Upper lobe of left lung (tissue), 6 donors: Measurements from ENCODE around the gene PCDHGA11. TPM values are rescaled to one million over a fixed set of nuclear protein-coding genes. Genes with fewer than 3 reads are reported as not detected.
"Not testable (repeated sequence)": the region's sequence is repeated elsewhere in the genome, so short reads cannot be mapped to it uniquely, and the experiment has no call there.

Experiments used
- ATAC-seq, 2 donors: fragments of 200-7000 bp; cut with Tn5 transposase; one replicate each; pipeline ENCODE4 v1.9.1; 2022; ENCODE audit warnings: mild to moderate bottlenecking in 2 of 2, moderate library complexity in 2 of 2; ENCODE audit not compliant: low FRiP score in 2 of 2
- DNase-seq, 2 donors: peaks; one replicate each; pipeline ENCODE4 v3.0.0-alpha.2; 2019 to 2020
- H3K27ac ChIP-seq, 4 donors: fragments of 200-600 bp; sonication (generic); one replicate each; pipeline ENCODE4 v1.5.1; 2016 to 2019
- H3K27me3 ChIP-seq, 4 donors: fragments of 200-600 bp; sonication (generic); one replicate each; pipeline ENCODE4 v1.5.1; 2017 to 2019
- H3K36me3 ChIP-seq, 4 donors: fragments of 200-600 bp; sonication (generic); one replicate each; pipeline ENCODE4 v1.5.1; 2016 to 2019
- H3K4me1 ChIP-seq, 4 donors: fragments of 200-600 bp; sonication (generic); one replicate each; pipeline ENCODE4 v1.5.1; 2018 to 2019
- H3K4me3 ChIP-seq, 4 donors: fragments of 200-600 bp; sonication (generic); one replicate each; pipeline ENCODE4 v1.5.1; 2017 to 2019; ENCODE audit warnings: mild to moderate bottlenecking in 2 of 4, moderate library complexity in 1 of 4
- H3K9me3 ChIP-seq, 4 donors: fragments of 200-600 bp; sonication (generic); one replicate each; pipeline ENCODE4 v1.5.1; 2018 to 2019
- EP300 ChIP-seq, 4 donors: sonication (generic); formaldehyde crosslinking; IDR thresholded peaks; one replicate each; pipeline ENCODE4 v1.5.1; 2017; ENCODE audit warnings: antibody characterized with exemption in 4 of 4, control low read depth in 2 of 4
- POLR2A ChIP-seq, 4 donors: fragments of 450-650 bp; IDR thresholded peaks; one replicate each; pipeline ENCODE4 v1.5.1; 2016 to 2017; ENCODE audit warnings: antibody characterized with exemption in 4 of 4, mild to moderate bottlenecking in 2 of 4
- POLR2AphosphoS5 ChIP-seq, 2 donors: sonication (generic); formaldehyde crosslinking; IDR thresholded peaks; one replicate each; pipeline ENCODE4 v1.5.1; 2017; ENCODE audit warnings: antibody characterized with exemption in 2 of 2
- WGBS, 2 donors: methylation state at CpG; one replicate each; pipeline ENCODE4 v1.1.5; 2017 to 2018; 5-methylcytosine and 5-hydroxymethylcytosine counted together
- total RNA-seq, 6 donors: library from RNA; depleted of rRNA in 4 of 6; stranded (reverse); fragments of >200 nt in 4 of 6; gene quantifications; one replicate each; pipeline versions ENCODE4 v1.1.0 to v1.2.1, GENCODE V29; 2016 to 2021
- TF ChIP-seq, protein P1 (sequence below), 6 experiments: fragments of 450-650 bp in 4 of 6; fragments of 200-600 bp in 2 of 6; sonication (generic) in 2 of 6; IDR thresholded peaks; one replicate each; pipeline ENCODE4 v1.5.1; 2016 to 2019; ENCODE audit warnings: antibody characterized with exemption in 6 of 6
- donor health status: DM: no; HTN: no; CAD: no; lungs with moderate emphysema.
- donor health status: DM: no; HTN: yes; CAD: no; lungs with severe emphysema.

PCDHGA11 gene
- total RNA-seq, result 10 to 100 TPM in 1 of 6 donors, 1 to 10 TPM in 5; 2.0 to 16.8 (median 2.3) TPM

- ATAC-seq (peak in 1 of 2 donors; percentile 64), DNase-seq (peak; percentile 59 to 77)
- Histone ChIP-seq H3K9me3 (peaks cover 67 to 94% (median 81%) of the 10 kb centered on the region in 4 donors), H3K27me3 (no peaks in the 10 kb centered on the region), H3K27ac (no peak within 1 kb of the TSS), H3K36me3 (no peaks in the 10 kb centered on the region), H3K4me1 (peaks cover 0 to 13% (median 1%) of the 10 kb centered on the region in 4 donors), H3K4me3 (peak within 1 kb of the TSS in 3 of 4 donors; percentile 22 to 46 (median 31))
- TF ChIP-seq, protein P1, sequence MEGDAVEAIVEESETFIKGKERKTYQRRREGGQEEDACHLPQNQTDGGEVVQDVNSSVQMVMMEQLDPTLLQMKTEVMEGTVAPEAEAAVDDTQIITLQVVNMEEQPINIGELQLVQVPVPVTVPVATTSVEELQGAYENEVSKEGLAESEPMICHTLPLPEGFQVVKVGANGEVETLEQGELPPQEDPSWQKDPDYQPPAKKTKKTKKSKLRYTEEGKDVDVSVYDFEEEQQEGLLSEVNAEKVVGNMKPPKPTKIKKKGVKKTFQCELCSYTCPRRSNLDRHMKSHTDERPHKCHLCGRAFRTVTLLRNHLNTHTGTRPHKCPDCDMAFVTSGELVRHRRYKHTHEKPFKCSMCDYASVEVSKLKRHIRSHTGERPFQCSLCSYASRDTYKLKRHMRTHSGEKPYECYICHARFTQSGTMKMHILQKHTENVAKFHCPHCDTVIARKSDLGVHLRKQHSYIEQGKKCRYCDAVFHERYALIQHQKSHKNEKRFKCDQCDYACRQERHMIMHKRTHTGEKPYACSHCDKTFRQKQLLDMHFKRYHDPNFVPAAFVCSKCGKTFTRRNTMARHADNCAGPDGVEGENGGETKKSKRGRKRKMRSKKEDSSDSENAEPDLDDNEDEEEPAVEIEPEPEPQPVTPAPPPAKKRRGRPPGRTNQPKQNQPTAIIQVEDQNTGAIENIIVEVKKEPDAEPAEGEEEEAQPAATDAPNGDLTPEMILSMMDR (IDR thresholded peaks at IDR 0.05), result peak in 4 of 6 experiments; percentile 20 to 43 (median 37)
- TF ChIP-seq EP300 (IDR thresholded peaks at IDR 0.05), result no peak
- TF ChIP-seq POLR2AphosphoS5 (IDR thresholded peaks at IDR 0.05), result no peak
- TF ChIP-seq POLR2A (IDR thresholded peaks at IDR 0.05), result no peak
- WGBS, 2 donors, result 10 to 13% methylated on average over 21 to 42 of the region's 42 CpGs
Observed at GRCh38 chr5:141420855-141421488, at the start of gene PCDHGA11. PCDHGA11 (plus strand) TSS chr5:141421051; CDS start chr5:141421228, 177 bp downstream.

DNA sequence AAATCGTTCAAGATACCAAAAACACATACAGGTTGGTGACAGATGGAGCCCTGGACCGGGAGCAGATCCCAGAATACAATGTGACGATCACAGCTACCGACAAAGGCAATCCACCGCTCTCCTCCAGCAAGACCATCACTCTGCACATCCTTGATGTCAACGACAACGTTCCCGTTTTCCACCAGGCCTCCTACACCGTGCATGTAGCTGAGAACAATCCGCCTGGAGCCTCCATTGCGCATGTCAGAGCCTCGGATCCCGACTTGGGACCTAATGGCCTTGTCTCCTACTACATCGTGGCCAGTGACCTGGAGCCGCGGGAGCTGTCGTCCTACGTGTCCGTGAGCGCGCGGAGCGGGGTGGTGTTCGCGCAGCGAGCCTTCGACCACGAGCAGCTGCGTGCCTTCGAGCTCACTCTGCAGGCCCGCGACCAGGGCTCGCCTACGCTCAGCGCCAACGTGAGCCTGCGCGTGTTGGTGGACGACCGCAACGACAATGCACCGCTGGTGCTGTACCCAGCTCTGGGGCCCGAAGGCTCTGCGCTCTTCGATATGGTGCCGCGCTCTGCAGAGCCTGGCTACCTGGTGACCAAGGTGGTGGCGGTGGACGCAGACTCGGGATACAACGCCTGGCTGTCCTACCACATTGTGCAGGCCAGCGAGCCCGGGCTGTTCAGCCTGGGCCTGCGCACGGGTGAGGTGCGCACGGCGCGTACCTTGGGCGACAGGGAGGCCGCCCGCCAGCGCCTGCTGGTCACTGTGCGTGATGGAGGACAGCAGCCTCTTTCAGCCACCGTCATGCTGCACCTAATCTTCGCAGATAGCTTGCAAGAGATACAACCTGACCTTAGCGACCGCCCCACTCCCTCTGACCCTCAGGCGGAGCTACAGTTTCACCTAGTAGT, 49.0 kb upstream of the PCDHGA11 start:
- no peaks in the 10 kb centered on the region for H3K4me1 ChIP-seq
- DNase-seq, result peak in 1 of 2 donors; percentile 73
- WGBS, 2 donors, result 33 to 36% methylated on average over 32 to 50 of the region's 69 CpGs
- H3K36me3 ChIP-seq, result no peaks in the 10 kb centered on the region
- peaks cover 0 to 3% (median 0%) of the 10 kb centered on the region in 4 donors for H3K27me3 ChIP-seq
- peaks cover 55 to 89% (median 79%) of the 10 kb centered on the region in 4 donors for H3K9me3 ChIP-seq
- ATAC-seq, result no peak
- TF ChIP-seq EP300 (IDR thresholded peaks at IDR 0.05), result no peak
- TF ChIP-seq, protein P1 (IDR thresholded peaks at IDR 0.05), result no peak
- no peak for TF ChIP-seq POLR2AphosphoS5 (IDR thresholded peaks at IDR 0.05)
- no peak for TF ChIP-seq POLR2A (IDR thresholded peaks at IDR 0.05)
- H3K4me3 ChIP-seq, result no peak overlapping the region
- H3K27ac ChIP-seq, result no peak overlapping the region

- peak within 1 kb of the TSS in 3 of 4 donors; percentile 7 to 33 (median 7) for H3K4me3 ChIP-seq
- no peaks in the 10 kb centered on the region for H3K4me1 ChIP-seq
- H3K36me3 ChIP-seq, result no peaks in the 10 kb centered on the region
- H3K27me3 ChIP-seq, result no peaks in the 10 kb centered on the region
- peak in 1 of 2 donors; percentile 59 for DNase-seq
- peaks cover 68 to 89% (median 83%) of the 10 kb centered on the region in 4 donors for H3K9me3 ChIP-seq
- WGBS, 2 donors, result 13 to 21% methylated on average over 22 to 27 of the region's 27 CpGs
- ATAC-seq, result no peak
- TF ChIP-seq, protein P1 (IDR thresholded peaks at IDR 0.05), result peak in 2 of 6 experiments; percentile 10 to 25
- no peak for TF ChIP-seq EP300 (IDR thresholded peaks at IDR 0.05)
- H3K27ac ChIP-seq, result no peak within 1 kb of the TSS
Observed at GRCh38 chr5:141373673-141374317, 47.1 kb upstream of the PCDHGA11 start, which contains the start of gene PCDHGA6. PCDHGA6 (plus strand) TSS chr5:141373891; CDS start chr5:141374084, 193 bp downstream.

- ATAC-seq, result no peak
- Histone ChIP-seq H3K4me3 (no peak overlapping the region), H3K27me3 (no peaks in the 10 kb centered on the region), H3K27ac (no peak overlapping the region), H3K9me3 (peaks cover 68 to 83% (median 82%) of the 10 kb centered on the region in 4 donors), H3K4me1 (no peaks in the 10 kb centered on the region), H3K36me3 (no peaks in the 10 kb centered on the region)
- TF ChIP-seq EP300 (IDR thresholded peaks at IDR 0.05), result no peak
- no peak for TF ChIP-seq POLR2AphosphoS5 (IDR thresholded peaks at IDR 0.05)
- no peak for TF ChIP-seq POLR2A (IDR thresholded peaks at IDR 0.05)
- TF ChIP-seq, protein P1 (IDR thresholded peaks at IDR 0.05), result no peak
- peak in 1 of 2 donors; percentile 32 for DNase-seq
- WGBS, 2 donors, result 57 to 65% methylated on average over 6 to 14 of the region's 14 CpGs
Observed at GRCh38 chr5:141374627-141375026, 46.2 kb upstream of the PCDHGA11 start.

DNA sequence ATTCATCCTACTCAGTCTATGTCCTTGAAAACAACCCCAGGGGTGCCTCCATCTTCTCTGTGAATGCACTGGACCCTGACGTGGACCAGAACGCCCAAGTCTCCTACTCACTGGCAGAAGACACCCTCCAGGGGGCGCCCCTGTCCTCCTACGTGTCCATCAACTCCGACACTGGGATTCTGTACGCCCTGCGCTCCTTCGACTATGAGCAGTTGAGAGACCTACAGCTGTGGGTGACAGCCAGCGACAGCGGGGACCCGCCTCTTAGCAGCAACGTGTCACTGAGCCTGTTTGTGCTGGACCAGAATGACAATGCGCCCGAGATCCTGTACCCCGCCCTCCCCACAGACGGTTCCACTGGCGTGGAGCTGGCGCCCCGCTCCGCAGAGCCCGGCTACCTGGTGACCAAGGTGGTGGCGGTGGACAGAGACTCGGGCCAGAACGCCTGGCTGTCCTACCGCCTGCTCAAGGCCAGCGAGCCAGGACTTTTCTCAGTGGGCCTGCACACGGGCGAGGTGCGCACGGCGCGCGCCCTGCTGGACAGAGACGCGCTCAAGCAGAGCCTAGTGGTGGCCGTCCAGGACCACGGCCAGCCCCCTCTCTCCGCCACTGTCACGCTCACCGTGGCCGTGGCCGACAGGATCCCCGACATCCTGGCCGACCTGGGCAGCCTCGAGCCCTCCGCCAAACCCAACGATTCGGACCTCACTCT, 45.3 kb upstream of the PCDHGA11 start:
- H3K9me3 ChIP-seq, result peaks cover 65 to 78% (median 74%) of the 10 kb centered on the region in 4 donors
- H3K4me3 ChIP-seq, H3K27ac ChIP-seq, H3K36me3 ChIP-seq, H3K4me1 ChIP-seq, H3K27me3 ChIP-seq: not testable (repeated sequence)
- ATAC-seq (peak in 1 of 2 donors; percentile 11), DNase-seq (peak in 1 of 2 donors; percentile 53)
- 42 to 47% methylated on average over 10 to 19 of the region's 48 CpGs for WGBS, 2 donors
